GM12873 (cell line): ENCODE data around the gene RNF5.

Experiments used
- TF ChIP-seq, protein P1 (sequence below): IDR thresholded peaks from 2 replicates; pipeline ENCODE4 v1.5.1; 2012; ENCODE audit warnings: low read depth, mild to moderate bottlenecking, moderate library complexity, low read length, control low read depth; ENCODE audit not compliant: insufficient read depth; ENCODE audit errors: missing control alignments

The RNF5 gene

DNA sequence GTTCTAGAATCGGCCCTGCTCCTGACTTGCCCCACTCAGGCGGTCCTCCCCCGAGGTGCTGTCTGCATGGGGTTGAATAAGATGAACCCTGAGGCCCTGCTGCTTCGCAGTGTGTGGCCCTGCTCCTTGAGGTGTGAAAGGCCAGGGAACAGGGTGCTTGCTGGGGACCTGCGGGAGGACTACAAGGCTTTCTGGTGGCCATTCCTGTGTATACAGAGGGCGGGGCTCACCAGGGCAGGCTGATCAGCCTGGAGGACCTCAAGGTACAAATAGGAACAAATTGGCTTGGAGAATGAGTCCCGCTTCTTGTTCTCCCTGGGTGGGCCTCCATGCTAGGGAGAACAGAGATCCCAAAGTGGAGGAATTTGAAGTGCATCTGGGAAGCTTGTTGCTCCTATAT is 40.0 kb downstream of the RNF5 start:
- TF ChIP-seq, protein P1, sequence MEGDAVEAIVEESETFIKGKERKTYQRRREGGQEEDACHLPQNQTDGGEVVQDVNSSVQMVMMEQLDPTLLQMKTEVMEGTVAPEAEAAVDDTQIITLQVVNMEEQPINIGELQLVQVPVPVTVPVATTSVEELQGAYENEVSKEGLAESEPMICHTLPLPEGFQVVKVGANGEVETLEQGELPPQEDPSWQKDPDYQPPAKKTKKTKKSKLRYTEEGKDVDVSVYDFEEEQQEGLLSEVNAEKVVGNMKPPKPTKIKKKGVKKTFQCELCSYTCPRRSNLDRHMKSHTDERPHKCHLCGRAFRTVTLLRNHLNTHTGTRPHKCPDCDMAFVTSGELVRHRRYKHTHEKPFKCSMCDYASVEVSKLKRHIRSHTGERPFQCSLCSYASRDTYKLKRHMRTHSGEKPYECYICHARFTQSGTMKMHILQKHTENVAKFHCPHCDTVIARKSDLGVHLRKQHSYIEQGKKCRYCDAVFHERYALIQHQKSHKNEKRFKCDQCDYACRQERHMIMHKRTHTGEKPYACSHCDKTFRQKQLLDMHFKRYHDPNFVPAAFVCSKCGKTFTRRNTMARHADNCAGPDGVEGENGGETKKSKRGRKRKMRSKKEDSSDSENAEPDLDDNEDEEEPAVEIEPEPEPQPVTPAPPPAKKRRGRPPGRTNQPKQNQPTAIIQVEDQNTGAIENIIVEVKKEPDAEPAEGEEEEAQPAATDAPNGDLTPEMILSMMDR: no peak

DNA sequence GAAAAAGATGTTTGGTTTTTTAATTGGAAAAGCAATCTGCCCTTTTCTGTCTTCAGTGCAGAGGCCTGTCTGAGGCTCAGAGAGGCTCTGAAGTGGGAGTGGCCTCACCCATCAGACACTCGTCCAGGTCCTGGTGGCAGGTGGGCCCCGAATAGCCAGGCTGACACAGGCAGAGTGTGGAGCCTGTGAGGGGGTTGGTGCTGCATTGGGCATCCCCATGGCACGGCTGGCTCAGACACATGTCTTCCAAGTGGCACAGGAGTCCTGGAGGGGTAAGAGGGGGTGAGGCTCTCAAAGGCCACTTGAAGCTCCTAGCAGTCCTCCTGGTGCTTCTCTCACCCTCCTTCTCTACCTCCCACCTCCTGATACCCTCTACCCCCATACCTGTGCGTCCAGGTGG is 41.8 kb downstream of the RNF5 start:
- TF ChIP-seq, protein P1: no peak

DNA sequence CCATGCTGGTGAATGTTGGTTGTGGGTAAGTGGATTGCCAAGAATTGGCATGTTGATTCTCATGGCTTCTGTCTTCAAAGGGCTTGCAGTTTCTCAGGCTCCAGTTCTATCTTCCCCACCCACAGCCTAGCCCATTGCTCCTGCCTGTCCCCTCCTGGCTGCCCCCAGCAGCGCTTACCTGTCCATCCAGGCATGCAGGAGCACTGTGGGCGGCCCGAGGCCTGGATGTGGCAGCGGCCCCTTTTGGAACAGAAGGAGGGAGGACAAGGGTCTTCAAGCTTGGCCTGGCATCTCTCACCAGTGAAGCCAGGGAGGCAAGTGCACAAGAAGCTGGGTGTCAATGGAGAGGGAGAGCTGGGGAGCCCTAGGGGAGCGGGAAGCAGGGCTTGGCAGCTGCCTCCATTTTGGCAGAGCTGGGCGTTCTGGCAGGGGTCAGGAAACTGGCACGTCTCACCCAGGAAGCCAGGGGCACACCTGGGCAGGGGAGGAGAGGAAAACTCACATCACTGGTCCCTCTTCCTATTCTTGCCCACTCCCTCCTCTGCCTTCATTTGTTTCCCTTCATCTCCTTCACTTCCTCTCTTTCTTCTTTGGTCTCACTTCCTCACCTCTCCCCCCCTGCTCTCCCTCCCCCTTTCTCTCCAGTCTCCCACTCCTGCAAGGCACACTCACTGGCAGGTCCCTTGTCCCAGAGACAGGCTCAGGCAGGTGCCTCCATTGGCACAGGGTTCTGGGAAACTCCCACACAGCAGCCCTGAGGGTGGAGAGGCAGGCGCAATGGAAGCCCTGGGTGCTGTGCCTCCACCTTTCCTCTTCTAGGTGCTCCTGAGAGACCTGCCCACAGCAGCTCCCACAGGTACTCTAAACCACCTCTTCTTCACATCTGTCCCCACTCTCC is 44.4 kb downstream of the RNF5 start:
- TF ChIP-seq, protein P1: no peak

DNA sequence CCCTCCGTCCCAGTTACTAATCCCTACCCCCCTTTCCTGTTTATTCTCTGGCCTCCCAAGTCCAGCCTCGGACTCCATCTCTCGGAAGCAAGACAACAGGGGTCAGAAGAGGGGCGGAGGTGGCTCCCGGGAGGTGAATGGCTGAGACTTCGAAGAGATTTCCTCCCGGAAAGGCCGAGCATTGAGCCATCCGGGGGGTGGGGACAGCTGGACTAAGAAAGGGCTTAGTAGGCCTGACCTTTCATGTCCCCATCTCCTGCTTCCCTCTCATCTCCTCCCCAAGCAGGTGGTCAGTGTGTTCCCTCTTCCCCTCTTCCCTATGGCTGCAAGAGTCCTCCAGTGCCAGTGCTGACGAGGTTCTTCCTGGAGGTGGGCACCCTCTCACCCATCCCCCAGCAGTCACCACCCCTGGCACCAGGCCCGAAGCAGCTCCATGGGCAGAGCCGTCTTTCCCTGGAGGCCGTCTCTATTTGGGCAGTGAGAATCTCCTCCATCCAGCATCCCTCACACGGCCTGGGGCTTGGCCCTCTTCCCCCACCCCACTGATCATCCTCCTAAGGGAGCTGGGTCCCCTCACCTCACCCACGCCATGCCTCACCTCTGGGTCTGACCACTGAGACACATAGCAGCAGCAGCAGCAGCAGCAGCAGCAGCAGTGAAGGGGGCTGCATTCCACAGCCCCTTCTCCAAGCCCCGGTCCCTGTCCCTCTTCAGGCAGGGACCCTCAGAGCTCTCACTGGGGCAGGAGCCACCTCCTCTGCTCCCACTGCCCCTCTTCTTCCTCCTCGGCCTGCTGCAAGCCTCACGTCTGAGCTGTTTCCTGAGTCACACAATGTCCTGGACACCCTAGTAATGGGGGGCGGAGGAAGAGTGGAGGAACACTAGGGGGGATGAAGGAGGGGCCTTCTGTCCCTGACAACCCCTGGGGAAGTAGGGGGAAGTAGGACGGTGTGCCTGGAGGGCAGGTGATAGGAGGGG is 45.3 kb downstream of the RNF5 start, which contains the start of gene NOTCH4:
Gene NOTCH4 (minus strand): TSS at position 810 of the 978 bp plus-strand sequence. CDS start 139 bp downstream, at position 671.
- TF ChIP-seq, protein P1: no peak

DNA sequence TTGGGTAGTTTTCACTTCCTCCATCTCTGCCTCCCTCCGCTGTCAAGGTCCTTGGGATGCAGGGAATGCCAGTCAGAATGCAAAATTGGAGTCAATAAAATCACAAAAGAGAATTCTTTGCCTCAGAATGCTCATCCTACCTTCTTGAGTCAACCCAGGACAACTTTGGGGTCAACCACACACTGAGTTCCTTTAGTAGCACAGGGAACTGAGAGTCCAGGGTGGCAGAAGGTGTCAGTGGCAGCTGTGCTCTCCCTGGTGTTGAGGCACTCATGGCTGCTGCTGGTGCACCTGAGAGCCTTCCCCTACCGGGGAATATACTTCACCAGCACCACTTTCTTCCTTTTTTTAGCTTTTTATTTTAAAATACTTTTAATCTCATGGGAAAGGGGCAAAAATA is 46.5 kb downstream of the RNF5 start:
- TF ChIP-seq, protein P1: no peak

DNA sequence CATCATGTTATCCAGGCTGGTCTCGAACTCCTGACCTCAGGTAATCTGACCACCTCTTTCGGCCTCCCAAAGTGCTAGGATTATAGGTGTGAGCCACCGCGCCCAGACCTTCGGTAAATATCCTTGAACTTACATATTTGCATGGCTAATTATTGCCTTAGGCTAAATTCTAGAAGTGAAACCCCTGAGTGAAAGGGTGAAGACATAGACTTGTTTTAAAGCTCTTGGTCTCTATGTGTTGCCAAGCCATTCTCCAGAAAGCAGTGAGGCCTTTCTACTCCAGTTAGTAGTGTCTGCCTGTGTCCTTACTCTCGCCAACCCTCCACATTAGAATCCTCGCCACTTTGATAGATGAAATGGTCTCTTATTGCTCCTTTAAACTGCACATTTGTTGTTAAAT is 48.2 kb downstream of the RNF5 start:
- TF ChIP-seq, protein P1: no peak
